ENCODE measurements around the gene VWA5A. TPM values are rescaled to one million over a fixed set of nuclear protein-coding genes. Genes with fewer than 3 reads are reported as not detected.
A peak's percentile ranks its signal among the peaks of the same experiment; 100 is the strongest.

The VWA5A gene
- total and polyA plus RNA-seq, 2 of the 13 experiments (the other 11 are each of a cell fraction or from before 2014, with no cell fraction given), result 1.3 to 1.8 TPM

GRCh38 chr11:124069429-124070401, 45.5 kb upstream of the VWA5A start (continued):
- TF ChIP-seq AHDC1 (CRISPR knock-in tag; IDR thresholded peaks at IDR 0.05; ENCODE audit: borderline replicate concordance) (no peak), HNRNPUL1 (IDR thresholded peaks at IDR 0.05; ENCODE audit: low read depth, low read length) (no peak), SAP130 (CRISPR knock-in tag; IDR thresholded peaks at IDR 0.05; ENCODE audit: low read depth) (peak; percentile 28; the same call in 1 of the 2 replicates), KMT2B (CRISPR knock-in tag; IDR thresholded peaks at IDR 0.05) (no peak), THYN1 (CRISPR knock-in tag; IDR thresholded peaks at IDR 0.05; ENCODE audit: borderline replicate concordance, low read depth) (no peak), EZH2 (conservative IDR thresholded peaks at IDR 0.05; ENCODE audit: low read depth, low read length) (no peak), NR1H2 (CRISPR knock-in tag; IDR thresholded peaks at IDR 0.05; ENCODE audit: borderline replicate concordance, low read depth) (no peak), MAZ (IDR thresholded peaks at IDR 0.05; ENCODE audit: borderline replicate concordance, low read depth, low read length) (no peak), MAZ (CRISPR knock-in tag; IDR thresholded peaks at IDR 0.05; ENCODE audit: low read depth) (no peak), ASH2L (IDR thresholded peaks at IDR 0.05; ENCODE audit: insufficient read length, low read depth, low read length) (no peak), TAF15 (IDR thresholded peaks at IDR 0.05; ENCODE audit: low read depth, low read length, poor library complexity, severe bottlenecking) (no peak), HIC2 (CRISPR knock-in tag; IDR thresholded peaks at IDR 0.05; ENCODE audit: low read depth) (no peak), TMF1 (CRISPR knock-in tag; IDR thresholded peaks at IDR 0.05; ENCODE audit: low read depth) (no peak), HCFC1 (IDR thresholded peaks at IDR 0.05; ENCODE audit: low read depth, low read length) (no peak), ZNF180 (CRISPR knock-in tag; IDR thresholded peaks at IDR 0.05; ENCODE audit: borderline replicate concordance, low read depth) (no peak), IRF1 (CRISPR knock-in tag; IDR thresholded peaks at IDR 0.05; ENCODE audit: low read depth) (no peak), SRSF1 (optimal IDR thresholded peaks at IDR 0.05; ENCODE audit: low read depth, low read length) (no peak), ZNF430 (CRISPR knock-in tag; IDR thresholded peaks at IDR 0.05) (no peak), GTF3A (CRISPR knock-in tag; conservative IDR thresholded peaks at IDR 0.05) (no peak)

All from HepG2 (cell line).